ENCODE data around the gene UPF3B.
"Not testable (repeated sequence)": the region's sequence is repeated elsewhere in the genome, so short reads cannot be mapped to it uniquely, and the experiment has no call there.

UPF3B gene, protein sequence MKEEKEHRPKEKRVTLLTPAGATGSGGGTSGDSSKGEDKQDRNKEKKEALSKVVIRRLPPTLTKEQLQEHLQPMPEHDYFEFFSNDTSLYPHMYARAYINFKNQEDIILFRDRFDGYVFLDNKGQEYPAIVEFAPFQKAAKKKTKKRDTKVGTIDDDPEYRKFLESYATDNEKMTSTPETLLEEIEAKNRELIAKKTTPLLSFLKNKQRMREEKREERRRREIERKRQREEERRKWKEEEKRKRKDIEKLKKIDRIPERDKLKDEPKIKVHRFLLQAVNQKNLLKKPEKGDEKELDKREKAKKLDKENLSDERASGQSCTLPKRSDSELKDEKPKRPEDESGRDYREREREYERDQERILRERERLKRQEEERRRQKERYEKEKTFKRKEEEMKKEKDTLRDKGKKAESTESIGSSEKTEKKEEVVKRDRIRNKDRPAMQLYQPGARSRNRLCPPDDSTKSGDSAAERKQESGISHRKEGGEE

GRCh38 chrX:119852382-119853353, at the start of gene UPF3B:
Gene UPF3B, minus strand, starts transcription at chrX:119852963. Its CDS starts 35 bp downstream, at chrX:119852928.
- DNase-seq, result peak; percentile 92

- no peak for DNase-seq
Observed at GRCh38 chrX:119900976-119901375, 48.2 kb upstream of the UPF3B start.

DNA sequence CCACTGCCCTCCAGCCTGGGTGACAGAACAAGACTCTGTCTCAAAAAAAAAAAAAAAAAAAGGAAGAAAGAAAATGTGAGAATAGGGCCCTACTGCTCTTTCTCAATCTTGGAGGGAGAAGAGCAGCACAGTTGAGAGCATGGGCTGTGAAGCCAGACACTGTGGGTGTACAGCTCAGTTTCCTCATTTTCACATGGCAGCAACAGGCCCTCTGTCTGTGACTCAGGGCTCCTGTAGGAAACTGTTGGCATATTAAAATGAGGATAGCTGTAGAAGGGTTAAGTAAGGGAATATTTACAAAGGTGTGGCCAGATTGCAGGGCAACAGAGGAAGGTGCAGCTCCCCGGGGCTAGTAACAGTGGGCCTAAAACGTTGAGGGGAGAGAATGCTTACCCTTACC, 46.4 kb upstream of the UPF3B start:
- no peak for DNase-seq

DNA sequence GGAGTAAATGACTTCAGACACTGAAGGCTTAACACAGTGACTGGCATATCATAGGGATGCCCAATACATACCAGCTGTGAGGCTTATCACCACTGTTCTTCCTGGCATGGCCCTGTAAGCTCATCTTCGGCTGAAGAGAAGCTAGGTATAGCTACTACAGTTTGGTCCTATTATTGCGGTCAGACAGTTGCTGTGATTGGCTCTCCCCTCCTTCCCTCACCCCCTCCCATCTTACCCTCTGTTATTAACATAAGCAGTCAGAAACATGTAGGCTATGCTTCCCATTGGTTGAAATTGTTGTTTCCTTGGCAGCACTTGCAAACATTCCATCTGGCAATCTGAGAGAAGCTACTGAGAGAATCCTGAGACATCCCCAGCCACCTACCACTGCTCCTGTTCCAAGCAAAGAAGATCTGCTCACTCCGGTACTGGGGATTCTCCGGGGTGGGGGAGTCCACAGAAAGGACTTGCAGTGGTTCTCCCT, 43.1 kb upstream of the UPF3B start, which contains the start of gene AKAP14:
Gene AKAP14, plus strand, starts transcription at position 51 of the 484 bp plus-strand sequence. CDS start 7,331 bp downstream, outside the sequence.
- no peak for DNase-seq

GRCh38 chrX:119891961-119892692, 39.4 kb upstream of the UPF3B start:
- not testable (repeated sequence) for DNase-seq

- not testable (repeated sequence) for DNase-seq
Observed at GRCh38 chrX:119890626-119891025, 37.9 kb upstream of the UPF3B start.

DNA sequence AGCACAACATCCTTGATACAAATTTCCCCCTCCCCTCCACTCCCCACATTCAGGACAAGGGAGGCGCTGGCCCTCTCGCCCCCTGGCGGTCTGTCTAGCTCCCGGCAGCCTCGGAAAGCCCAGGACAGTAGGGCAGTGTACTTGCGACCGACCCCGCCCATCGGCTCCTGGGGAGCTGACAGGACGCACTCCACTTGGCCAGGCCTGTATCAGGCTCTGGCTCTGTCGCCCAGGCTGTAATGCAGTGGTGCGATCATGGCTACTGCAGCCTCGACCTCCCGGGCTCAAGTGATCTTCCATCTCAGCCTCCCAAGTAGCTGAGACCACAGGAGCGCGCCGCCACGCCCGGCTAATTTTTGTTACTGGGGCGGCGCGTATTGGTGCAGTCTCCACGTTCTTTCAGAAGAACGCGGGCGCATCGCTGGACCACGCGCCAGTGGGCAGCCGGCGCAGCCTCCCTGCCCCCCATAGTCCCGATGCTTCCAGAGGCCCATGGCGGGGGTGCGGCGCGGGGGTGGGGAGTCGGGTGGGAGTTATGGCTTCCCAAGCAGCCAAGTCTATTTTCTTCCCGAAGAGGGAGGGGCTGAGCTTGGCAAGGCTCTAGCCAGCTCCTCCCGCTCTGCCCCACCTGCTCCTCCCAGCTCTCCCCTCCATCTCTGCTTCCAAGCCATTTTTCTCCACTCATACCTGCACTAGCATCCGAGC, 35.1 kb upstream of the UPF3B start:
- peak; percentile 54 for DNase-seq

DNA sequence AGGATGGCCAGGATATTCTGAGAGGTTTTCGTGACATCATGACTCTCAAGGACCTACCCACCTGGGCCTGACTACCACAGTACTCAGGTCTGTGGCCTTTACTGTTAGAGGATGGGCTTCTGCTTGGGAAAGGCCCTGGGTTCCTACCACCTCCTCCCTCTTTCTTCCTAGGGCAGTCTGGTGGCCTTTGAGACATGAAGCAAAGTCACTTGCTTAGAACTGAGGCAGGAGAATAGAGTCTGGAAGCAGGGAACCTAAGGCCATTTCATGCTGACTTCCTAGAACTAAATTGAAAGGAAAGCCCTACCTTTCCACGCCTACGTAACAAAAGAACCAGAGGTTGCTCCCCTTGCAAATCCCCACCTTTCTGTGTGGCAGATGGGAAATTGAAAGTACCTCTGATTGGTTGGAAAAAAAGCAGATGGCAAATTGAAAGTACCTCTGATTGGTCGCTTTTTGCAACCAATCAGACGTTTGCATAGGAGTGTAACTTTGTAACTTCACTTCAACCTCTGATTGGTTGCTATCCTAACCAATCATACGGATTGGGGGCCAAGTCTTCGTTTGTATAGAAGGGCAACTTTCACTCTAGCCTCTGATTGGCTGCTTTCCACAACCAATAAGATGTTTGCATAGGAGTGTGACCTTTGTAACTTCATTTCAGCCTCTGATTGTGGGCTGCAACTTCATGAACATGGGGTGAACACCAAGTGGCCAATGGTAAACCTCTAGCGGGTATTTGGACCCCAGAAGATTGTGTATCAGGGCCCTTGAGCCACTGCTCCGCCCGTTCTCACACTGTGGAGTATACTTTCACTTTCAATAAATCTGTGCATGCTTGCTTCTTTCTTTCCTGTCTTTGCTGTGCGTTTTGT, 33.0 kb upstream of the UPF3B start:
- DNase-seq, result no peak

DNA sequence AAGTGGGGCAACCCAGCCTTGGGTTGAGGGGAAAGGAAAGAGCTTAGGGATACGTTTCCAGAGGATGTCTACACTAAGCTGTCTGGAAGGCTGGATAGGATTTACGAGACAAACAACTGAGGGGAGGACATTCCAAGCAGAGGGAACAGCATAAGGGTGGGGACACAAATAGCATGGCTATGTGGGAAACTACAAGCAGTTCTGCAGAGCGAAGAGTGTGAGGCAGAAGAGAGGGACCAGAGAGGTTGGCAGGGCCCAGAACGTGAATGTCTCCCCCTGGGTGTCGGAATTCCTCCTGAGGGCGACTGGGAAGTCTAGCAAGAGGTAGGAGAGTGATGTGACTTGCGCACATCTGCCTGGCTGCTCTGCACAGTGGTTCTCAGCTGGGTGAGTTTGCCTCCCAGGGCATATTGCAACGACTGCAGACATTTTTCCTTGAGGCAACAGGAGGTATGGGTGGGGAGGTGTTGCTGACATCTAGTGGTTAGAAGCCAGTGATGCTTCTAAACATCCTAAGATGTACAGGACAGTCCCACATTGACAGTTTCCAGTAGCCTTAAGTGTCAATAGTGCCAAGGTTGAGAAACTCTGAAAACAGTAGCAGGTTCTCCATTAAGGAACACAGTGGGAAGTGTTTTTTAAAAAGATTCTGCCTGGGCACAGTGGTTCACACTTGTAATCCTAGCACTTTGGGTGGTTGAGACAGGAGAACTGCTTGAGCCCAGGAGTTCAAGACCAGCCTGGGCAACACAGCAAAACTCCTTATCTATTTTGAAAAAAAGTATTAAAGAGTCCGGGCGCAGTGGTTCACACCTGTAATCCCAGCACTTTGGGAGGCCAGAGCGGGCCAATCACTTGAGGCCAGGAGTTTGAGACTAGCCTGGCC, 28.0 kb upstream of the UPF3B start:
- peak; percentile 14 for DNase-seq

- DNase-seq, result no peak
Observed at GRCh38 chrX:119880076-119880475, 27.3 kb upstream of the UPF3B start.

DNA sequence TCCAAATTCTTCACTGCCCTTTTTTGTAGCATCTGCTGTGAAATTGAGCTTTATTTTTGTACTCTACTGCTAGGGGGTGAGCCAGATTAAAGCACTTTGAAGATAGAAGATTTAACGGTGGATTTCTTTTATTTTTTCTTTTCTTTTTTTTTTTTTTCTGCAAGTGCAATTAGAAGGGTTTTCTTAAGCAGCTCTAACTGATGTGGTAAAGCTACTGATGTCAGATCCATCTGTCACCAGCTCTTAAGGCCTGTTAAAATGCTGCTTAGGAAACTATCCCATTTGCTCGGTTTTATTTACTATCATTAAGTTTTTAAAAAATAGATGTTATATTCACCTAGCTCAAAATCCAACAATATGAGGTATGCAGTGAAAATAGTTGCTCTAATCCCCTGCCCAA, 26.0 kb upstream of the UPF3B start:
- DNase-seq, result no peak

DNA sequence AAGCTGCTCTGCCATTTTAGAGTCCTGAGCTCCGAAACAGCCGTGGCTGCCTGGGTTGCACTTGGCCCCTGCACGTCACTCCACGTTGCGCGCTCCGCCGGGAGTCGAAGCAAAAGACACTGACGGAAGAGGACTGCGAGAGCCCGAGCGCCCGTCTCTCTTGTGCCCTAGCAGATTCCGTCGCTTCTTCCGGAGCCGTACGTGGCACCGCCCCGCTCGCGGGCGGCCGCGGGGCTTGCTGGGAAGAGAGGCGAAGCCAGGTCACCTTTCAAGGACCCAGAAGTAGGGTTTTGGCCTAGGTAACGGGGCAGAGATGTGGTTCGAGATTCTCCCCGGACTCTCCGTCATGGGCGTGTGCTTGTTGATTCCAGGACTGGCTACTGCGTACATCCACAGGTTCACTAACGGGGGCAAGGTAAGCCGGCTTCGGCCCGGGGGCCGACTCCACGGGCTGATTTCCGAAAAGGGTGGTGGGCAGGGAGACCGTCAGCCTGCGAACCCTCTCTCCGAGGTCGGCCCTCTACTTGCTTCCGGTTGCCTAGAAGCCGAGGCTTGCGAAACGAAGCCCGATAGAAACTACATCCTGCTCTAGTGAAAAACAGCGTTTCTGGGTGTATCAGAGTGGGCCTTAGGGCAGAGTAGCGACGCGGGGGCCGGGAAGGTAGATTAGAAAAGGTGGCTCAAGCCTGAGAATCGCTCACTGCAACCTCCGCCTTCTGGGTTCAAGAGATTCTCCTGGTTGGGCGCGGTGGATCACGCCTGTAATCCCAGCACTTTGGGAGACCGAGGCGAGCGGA, 19.0 kb upstream of the UPF3B start, which contains the start of the genes NDUFA1 and RNF113A:
Gene NDUFA1, plus strand, starts transcription at position 234 of the 797 bp plus-strand sequence. Its CDS starts 80 bp downstream, at position 314.
Gene RNF113A, minus strand, starts transcription at position 135 of the 797 bp plus-strand sequence. Its CDS starts 120 bp downstream, at position 15.
- DNase-seq, result peak; percentile 84

DNA sequence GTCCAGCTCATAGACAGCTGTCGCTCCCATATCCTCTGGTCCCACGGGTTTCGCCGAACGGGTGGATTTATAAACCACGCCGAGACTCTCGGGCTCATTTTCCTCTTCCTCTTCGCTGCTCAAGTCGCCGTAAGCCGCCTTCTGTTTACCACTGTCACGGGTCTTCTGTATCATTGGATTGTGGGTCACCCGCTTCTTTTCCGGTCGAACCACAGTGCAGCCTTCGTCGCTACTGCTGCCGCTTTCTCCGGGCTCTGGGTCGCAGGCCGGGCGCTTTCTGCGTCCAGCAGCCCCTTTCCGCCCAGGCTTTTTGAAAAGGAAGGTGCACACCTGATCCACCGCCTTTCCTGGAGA, 18.5 kb upstream of the UPF3B start:
- DNase-seq, result no peak

GRCh38 chrX:119870626-119871131, 17.9 kb upstream of the UPF3B start:
- DNase-seq, result peak; percentile 24

GRCh38 chrX:119853444-119853843, 681 bp upstream of the UPF3B start:
- DNase-seq, result no peak

DNA sequence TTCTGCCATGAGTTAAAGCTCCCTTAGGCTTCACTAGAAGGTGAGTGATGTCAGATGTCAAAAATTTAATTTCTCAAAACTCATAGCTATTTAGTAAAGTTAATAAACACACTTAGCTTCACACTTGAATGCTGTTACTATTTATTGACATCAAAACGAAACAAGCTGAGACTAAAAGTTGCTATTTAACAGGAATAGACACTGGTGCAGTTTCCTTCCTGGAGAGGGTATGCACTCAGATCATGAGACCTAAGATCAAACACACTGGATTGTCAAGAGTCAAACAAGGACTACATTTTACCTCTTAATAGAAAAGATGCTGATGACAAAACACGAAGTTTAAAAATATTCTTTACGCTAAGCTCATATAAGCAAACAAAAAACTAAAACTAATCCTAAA, 18.9 kb downstream of the UPF3B start:
- no peak for DNase-seq

- no peak for DNase-seq
Observed at GRCh38 chrX:119828446-119828845, 24.3 kb downstream of the UPF3B start.

DNA sequence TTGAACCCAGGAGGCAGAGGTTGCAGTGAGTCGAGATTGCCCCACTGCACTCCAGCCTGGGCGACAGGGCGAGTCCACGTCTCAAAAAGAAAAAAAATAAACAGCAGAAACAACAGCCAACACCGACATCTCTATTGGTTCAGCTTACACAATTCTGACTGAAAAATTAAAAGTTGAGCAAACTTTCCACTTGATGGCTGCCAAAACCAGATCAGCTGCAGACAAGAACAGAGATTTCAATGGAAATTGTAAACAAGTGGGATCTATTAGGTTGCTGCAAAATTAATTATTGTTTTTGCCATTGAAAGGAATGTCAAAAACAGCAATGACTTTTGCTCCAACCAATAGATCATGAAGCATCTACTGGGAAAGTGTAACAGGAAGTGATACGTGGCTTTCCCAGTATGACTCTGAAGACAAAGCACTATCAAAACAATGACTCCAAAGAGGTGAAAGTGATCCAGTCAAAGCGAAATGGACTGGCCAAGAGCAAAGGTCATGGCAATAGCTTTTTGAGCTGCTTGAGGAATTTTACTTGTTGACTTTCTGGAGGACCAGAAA, 26.3 kb downstream of the UPF3B start:
- DNase-seq, result no peak

Measured in activated naive CD4-positive, alpha-beta T cell treated with anti-CD3 and anti-CD28 coated beads, Interleukin-2, amount 50 U/mL, for 16 hours (primary cell).